ENCODE data around the gene ANP32A.
"Not testable (repeated sequence)": the region's sequence is repeated elsewhere in the genome, so short reads cannot be mapped to it uniquely, and the experiment has no call there.

Gene ANP32A

GRCh38 chr15:68781766-68782588 is 38.7 kb downstream of the ANP32A start:
- DNase-seq (ENCODE audit: low spot score) = peak; percentile 47

DNA sequence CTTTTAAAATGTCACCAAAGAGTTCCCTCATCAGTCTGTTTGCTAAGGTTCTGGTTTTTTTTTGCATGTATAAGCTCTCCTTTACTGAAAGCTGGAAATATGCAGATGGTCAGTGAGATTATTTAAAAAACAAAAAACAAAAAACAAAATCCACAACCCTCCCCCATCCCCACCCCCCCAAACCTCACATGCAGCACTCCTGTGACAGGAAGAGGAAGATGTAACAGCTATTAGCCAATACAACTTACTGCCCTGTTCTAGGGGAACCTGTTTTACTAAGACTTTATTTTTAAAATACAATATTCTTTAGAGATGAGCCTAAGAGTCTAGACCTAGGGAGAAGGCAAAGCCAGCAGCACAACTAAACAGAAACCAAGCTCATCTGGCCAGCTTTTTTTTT is 39.5 kb downstream of the ANP32A start:
- DNase-seq (ENCODE audit: low spot score) = no peak

- DNase-seq (ENCODE audit: low spot score) = no peak
These were observed 41.8 kb downstream of the ANP32A start for GRCh38 chr15:68778876-68779275.

DNA sequence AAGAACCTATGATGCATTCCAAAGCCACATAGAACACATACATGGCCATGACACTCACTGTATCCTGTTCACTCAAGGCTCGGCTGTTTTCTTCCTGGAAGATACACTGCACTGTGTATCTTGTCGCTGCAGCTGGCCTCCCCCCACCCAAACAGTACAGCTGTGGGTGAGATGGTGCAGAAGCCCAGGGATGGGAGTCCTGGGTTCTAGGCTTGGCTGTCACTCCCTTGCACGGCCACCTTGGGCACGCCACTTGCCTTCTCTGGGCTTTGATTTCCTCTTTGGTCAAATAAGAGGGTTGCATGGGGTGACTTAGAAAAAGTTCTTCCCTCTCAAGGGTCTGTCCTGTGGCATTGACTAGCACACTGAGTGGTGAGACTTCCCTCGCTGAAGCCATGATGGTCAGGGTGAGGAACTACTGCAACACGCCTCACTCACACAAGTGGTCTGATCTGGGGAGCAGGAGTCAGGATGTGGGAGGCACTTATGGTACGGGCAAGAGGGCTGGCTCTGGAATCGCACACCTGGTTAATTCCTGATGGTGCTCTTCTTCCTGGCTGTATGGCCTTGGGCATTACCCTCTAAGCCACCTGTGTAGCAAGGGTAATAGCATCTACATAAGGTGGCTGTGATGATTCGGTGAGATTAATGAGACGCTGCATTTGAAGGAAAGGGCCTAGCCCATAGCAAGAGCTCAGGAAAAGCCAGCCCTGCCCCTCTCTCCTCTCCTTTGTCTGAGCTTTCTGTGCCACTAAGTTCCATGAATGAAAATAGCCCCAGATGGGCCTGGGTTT is 44.0 kb downstream of the ANP32A start:
- DNase-seq (ENCODE audit: low spot score) = peak; percentile 42

DNA sequence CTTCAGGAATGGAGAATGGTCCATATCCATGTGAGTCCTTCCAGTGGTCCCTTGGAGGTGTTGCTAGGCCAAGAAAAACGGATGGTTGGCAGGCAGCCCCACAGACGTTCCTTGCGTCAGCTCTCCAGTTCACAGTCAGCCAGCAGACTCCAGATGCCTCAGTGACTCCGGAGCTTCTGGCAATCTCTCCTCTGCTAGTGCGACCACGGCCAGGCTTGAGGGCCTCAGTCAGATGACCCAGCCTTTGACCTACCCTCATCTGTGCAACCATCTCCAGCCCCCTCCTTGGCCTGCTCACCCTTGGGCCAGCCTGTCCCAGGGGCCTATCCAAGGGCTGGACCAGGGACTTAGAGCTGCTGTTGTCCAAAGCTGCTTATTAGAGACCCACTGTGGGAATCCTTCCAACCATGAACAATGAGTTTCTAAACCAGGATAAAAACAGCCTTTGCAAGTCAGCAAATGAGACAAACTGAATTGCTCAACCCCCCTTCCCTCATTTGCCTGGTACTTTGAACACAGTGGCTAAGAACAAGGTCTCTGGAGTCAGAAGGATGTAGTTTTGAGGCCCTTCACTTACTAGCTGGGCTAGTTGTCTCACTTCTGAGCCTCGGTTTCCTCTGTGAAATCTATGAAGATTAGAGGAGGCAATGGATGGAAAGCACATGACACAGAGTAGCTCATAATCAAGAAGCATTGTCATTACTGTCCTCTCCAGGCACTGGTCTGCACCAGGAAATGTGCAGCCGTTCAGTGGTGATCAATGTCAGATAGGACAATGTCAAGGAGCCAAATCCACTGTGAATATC is 44.8 kb downstream of the ANP32A start:
- peak; percentile 84 for DNase-seq (ENCODE audit: low spot score)

- DNase-seq (ENCODE audit: low spot score) = no peak
These were observed 45.5 kb downstream of the ANP32A start for GRCh38 chr15:68775236-68775577.

- DNase-seq (ENCODE audit: low spot score) = peak; percentile 6
These were observed 46.0 kb downstream of the ANP32A start for GRCh38 chr15:68774521-68775235.

- peak; percentile 30 for DNase-seq (ENCODE audit: low spot score)
These were observed 46.6 kb downstream of the ANP32A start for GRCh38 chr15:68774120-68774519.

- peak; percentile 4 for DNase-seq (ENCODE audit: low spot score)
These were observed 47.7 kb downstream of the ANP32A start for GRCh38 chr15:68773036-68773435.

- DNase-seq (ENCODE audit: low spot score) = peak; percentile 45
These were observed 50.5 kb downstream of the ANP32A start for GRCh38 chr15:68770216-68770615.

DNA sequence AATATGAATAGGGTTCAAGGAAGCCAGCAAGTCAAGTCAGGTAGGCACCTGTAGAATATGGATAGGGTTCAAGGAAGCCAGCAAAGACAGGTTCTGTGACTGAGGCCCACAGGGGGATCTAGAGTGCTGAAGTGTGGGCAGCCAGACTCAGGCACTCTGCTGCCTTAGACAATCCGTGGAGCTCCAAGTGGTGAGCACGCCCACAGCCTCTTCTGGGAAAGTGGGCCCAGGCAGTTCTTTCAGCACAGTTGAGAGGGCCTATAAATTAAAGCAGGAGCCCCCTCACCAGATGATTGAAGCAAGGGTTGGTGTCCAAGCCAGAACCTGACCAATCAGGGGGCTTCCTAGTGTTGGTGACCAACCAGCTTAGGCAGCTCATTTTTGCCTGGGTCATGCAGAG is 51.0 kb downstream of the ANP32A start:
- peak; percentile 22 for DNase-seq (ENCODE audit: low spot score)

GRCh38 chr15:68768321-68768720 is 52.4 kb downstream of the ANP32A start:
- DNase-seq (ENCODE audit: low spot score) = no peak

- DNase-seq (ENCODE audit: low spot score) = no peak
These were observed 52.9 kb downstream of the ANP32A start for GRCh38 chr15:68767833-68768232.

DNA sequence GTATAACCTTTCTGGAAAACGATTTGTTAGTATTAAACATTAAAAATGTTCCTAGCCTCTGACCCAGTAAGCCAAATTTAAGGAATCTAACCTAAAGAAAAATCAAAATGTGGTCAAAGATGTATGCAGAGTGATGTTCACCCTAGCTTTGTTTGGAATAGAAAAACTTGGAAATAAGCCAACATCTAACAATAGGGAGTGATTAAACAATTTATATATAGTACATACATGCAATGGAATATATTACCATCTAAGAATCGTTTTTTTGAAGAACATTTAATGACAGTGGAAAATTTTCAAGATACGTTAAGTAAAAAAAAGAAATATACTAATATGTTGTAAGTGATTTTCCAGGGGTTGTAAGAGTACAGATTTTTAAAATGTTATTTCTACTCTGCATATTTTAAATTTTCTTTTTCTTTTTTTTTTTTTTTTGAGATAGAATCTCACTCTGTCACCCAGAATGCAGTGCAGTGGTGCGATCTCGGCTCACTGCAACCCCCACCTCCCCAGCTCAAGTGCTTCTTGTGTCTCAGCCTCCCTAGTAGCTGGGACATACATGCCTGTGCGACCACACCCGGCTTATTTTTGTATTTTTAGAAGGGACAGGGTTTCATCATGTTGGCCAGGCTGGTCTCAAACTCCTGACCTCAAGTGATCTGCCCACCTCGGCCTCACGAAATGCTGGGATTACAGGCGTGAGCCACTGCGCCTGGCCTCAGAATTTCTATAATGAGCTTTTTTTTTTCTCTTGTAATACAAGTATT is 54.9 kb downstream of the ANP32A start:
- DNase-seq (ENCODE audit: low spot score) = no peak

DNA sequence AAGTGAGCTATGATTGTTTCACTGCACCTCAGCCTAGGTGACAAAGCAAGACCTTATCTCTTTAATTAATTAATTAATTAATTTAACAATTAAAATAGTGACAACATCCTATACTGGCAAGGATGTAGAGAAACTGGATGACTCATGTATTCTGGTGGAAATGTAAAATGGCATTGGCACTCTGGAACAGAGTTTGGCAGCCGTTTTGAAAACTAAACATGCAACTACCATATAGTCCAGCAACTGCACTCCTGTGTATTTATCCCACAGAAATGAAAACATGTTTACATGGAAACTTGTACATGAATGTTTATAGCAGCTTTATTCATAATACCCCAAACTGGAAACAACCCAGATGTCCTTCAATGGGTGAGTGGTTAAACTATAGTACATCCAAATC is 56.6 kb downstream of the ANP32A start:
- DNase-seq (ENCODE audit: low spot score) = no peak

GRCh38 chr15:68763063-68763462 is 57.6 kb downstream of the ANP32A start:
- no peak for DNase-seq (ENCODE audit: low spot score)

GRCh38 chr15:68759982-68760579 is 60.6 kb downstream of the ANP32A start:
- DNase-seq (ENCODE audit: low spot score) = not testable (repeated sequence)

DNA sequence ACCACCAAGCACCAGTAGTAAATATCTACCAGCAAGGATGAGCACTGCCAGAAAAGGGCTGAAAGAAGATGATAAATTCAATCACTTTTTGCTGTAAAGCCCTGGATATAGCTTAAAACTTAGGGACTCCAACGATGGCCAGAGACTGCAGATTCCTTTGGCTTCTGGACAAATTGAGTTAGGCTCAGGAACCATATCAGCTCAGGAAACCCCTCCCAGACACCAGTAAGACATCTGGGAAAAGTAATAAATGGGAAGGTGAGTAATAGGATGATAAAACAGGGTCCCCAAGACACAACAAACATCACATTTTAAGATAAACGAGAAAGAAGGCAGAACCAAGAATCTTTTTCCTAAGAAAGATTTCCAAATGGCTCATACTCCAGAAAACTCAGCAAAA is 65.0 kb downstream of the ANP32A start:
- no peak for DNase-seq (ENCODE audit: low spot score)

GRCh38 chr15:68751622-68752021 is 69.1 kb downstream of the ANP32A start:
- no peak for DNase-seq (ENCODE audit: low spot score)

- no peak for DNase-seq (ENCODE audit: low spot score)
These were observed 70.9 kb downstream of the ANP32A start for GRCh38 chr15:68749793-68750192.

DNA sequence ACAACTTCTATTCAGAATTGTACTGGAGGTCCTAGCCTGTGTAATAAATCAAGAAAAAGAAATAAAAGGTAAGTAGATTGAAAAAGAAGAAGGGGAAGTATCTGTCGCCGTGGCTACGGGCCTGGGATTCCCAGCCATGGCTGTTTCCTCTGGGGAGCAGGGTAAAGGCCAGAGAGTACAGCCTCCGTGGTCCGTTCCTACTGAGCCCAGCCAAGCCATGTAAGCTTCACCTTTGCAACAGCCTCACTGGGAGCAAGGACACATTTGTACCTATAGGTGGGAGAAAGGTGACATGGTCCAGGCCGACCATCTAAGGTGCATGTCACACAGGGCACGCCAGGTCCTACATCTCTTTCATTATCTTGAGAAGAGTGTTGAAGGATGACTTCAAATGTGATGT is 71.3 kb downstream of the ANP32A start:
- no peak for DNase-seq (ENCODE audit: low spot score)
